HG03097 (cell line): Measurements from ENCODE around the gene VMAC.

Experiments
- ATAC-seq: cut with Tn5 transposase; IDR thresholded peaks from one replicate; pipeline ENCODE4 v1.9.1; 2021; ENCODE audit not compliant: unreplicated experiment, low FRiP score

The VMAC gene

GRCh38 chr19:5926641-5927440 lies 22.2 kb downstream of the VMAC start:
- no peak for ATAC-seq

- ATAC-seq, result no peak
Observed at GRCh38 chr19:5927441-5927821, 22.8 kb downstream of the VMAC start.

GRCh38 chr19:5929179-5929578 lies 24.5 kb downstream of the VMAC start:
- no peak for ATAC-seq

- ATAC-seq, result no peak
Observed at GRCh38 chr19:5929625-5930024, 25.0 kb downstream of the VMAC start.

- no peak for ATAC-seq
Observed at GRCh38 chr19:5931251-5931650, 26.6 kb downstream of the VMAC start.

- no peak for ATAC-seq
Observed at GRCh38 chr19:5932146-5932545, 27.5 kb downstream of the VMAC start.

GRCh38 chr19:5932609-5933262 lies 28.1 kb downstream of the VMAC start:
- no peak for ATAC-seq

- no peak for ATAC-seq
Observed at GRCh38 chr19:5933391-5934068, 28.9 kb downstream of the VMAC start.

GRCh38 chr19:5934069-5934401 lies 29.4 kb downstream of the VMAC start:
- ATAC-seq, result no peak

- no peak for ATAC-seq
Observed at GRCh38 chr19:5934774-5935472, 30.3 kb downstream of the VMAC start.

GRCh38 chr19:5935473-5936291 lies 31.0 kb downstream of the VMAC start:
- ATAC-seq, result no peak

GRCh38 chr19:5936292-5936592 lies 31.6 kb downstream of the VMAC start:
- ATAC-seq, result no peak

- ATAC-seq, result no peak
Observed at GRCh38 chr19:5937550-5937949, 32.9 kb downstream of the VMAC start.

- ATAC-seq, result no peak
Observed at GRCh38 chr19:5940260-5941208, 35.9 kb downstream of the VMAC start.

- ATAC-seq, result no peak
Observed at GRCh38 chr19:5941673-5942072, 37.0 kb downstream of the VMAC start.

- ATAC-seq, result no peak
Observed at GRCh38 chr19:5943045-5943444, 38.4 kb downstream of the VMAC start.

- no peak for ATAC-seq
Observed at GRCh38 chr19:5943623-5944022, 39.0 kb downstream of the VMAC start.

- ATAC-seq, result no peak
Observed at GRCh38 chr19:5947435-5947834, 42.8 kb downstream of the VMAC start.

- no peak for ATAC-seq
Observed at GRCh38 chr19:5948752-5949564, 44.3 kb downstream of the VMAC start.
